ENCODE measurements around the gene VWF.
"Not testable (repeated sequence)": the region's sequence is repeated elsewhere in the genome, so short reads cannot be mapped to it uniquely, and the experiment has no call there.

The VWF gene

DNA sequence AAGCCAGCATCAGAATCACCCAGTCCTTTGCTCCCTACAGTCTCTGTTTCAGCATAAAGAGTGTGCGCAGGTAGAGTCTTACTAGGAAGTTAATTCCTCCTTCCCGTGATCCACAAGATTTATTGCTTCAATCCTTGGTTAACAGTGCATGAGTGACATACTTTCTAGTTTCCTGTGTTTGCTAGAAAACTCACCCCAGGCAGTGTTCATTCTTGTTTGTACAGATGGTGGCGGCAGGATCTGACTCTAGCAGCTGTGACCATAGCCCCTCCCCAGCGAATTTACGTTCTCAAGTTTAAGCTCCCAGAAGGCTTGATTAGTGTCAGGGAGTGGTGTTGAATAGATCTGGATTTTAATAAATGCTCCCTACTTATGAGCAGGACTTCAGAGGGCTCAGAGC lies 103.5 kb downstream of the VWF start:
- TF ChIP-seq, protein P1, sequence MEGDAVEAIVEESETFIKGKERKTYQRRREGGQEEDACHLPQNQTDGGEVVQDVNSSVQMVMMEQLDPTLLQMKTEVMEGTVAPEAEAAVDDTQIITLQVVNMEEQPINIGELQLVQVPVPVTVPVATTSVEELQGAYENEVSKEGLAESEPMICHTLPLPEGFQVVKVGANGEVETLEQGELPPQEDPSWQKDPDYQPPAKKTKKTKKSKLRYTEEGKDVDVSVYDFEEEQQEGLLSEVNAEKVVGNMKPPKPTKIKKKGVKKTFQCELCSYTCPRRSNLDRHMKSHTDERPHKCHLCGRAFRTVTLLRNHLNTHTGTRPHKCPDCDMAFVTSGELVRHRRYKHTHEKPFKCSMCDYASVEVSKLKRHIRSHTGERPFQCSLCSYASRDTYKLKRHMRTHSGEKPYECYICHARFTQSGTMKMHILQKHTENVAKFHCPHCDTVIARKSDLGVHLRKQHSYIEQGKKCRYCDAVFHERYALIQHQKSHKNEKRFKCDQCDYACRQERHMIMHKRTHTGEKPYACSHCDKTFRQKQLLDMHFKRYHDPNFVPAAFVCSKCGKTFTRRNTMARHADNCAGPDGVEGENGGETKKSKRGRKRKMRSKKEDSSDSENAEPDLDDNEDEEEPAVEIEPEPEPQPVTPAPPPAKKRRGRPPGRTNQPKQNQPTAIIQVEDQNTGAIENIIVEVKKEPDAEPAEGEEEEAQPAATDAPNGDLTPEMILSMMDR (IDR thresholded peaks at IDR 0.05; ENCODE audit: low read depth, low read length, missing control alignments) = no peak
- no peak overlapping the region for H3K4me3 ChIP-seq (ENCODE audit: low read depth, low read length)
- in situ Hi-C loops (cut with HindIII; ENCODE audit: low sequenced_read_pairs) = no loop called here
- no peak for DNase-seq (ENCODE audit: low read depth)

DNA sequence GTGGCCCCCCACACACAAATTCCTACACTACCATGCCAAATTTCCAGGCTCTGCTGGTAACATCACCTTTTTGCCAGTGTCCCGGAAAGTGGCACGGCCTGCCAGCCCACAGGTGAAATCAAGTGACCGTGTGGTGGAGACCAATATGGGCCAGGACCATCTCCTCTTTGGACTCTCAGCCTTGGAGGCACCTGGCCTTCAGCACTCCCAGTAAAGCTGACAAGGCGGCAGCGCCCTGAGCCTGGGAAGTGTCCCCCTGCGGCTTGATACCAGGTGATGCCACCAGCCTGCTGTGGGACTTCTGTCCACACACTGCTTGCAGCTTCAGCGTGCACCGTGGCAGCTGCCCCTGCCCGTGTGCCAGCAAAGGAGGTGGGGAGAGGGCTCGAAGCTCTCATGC lies 104.0 kb downstream of the VWF start:
- in situ Hi-C loops (cut with HindIII; ENCODE audit: low sequenced_read_pairs); DNase-seq (ENCODE audit: low read depth); H3K4me3 ChIP-seq (ENCODE audit: low read depth, low read length): not testable (repeated sequence)

DNA sequence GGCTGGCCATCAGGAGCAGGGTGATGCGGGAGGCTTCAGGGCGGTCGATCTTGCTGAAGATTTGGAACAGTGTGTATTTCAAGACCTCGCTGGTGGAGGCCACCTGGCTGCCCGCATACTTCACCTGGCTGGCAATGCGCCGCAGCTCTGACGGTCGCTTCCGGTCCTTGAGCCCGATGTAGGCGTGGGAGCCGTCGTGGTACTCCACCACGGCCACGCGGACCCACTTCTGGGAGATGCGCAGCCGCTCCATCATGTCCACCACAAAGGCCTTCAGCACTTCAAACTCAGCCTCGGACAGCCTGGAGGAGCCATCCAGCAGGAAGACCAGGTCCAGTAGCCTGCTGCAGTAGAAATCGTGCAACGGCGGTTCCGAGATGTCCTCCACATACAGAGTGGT lies 105.2 kb downstream of the VWF start:
- H3K4me3 ChIP-seq (ENCODE audit: low read depth, low read length); DNase-seq (ENCODE audit: low read depth); in situ Hi-C loops (cut with HindIII; ENCODE audit: low sequenced_read_pairs): not testable (repeated sequence)

DNA sequence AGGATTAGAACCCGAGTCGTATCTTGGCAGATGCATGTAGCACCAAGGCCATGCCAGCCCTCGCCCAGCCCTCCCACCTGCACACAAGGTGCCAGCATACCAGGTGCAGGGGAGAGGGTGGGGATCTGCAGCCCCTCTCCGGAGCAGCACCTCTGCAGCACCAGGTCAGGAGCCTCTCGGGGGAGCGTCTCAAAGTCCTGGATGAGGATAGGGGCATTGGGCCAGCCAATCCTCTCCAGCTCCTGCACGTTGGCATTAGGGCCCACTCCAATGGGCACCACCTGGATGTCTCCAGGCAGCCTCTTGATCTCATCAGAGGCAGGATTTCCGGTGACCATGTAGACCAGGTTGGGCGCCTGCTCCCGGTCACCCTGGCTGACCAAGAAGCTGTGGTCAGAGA lies 106.2 kb downstream of the VWF start:
- no peak overlapping the region for H3K4me3 ChIP-seq (ENCODE audit: low read depth, low read length)
- no peak for DNase-seq (ENCODE audit: low read depth)
- TF ChIP-seq, protein P1 (IDR thresholded peaks at IDR 0.05; ENCODE audit: low read depth, low read length, missing control alignments) = no peak
- in situ Hi-C loops (cut with HindIII; ENCODE audit: low sequenced_read_pairs) = no loop called here

DNA sequence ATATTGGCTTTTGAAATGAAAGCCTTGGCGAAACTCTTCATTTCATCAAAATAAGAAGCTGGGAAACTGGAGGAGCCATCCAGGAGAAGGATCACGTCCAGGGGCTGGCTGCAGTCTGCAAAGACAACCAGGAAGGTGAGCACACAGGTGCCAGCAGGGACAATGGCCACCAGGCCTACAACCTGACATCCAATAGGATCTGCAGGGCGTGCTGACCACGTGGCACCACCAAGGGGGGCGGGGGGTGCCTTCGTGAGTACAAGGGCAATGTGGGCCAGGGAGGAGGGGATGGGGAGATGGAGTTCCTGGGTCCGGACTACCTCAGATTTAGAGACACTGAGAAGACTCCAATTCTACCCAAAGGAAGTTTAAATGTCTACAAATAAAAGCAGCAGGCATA lies 107.7 kb downstream of the VWF start:
- DNase-seq (ENCODE audit: low read depth) = no peak
- TF ChIP-seq, protein P1 (IDR thresholded peaks at IDR 0.05; ENCODE audit: low read depth, low read length, missing control alignments) = no peak
- no peak overlapping the region for H3K4me3 ChIP-seq (ENCODE audit: low read depth, low read length)
- in situ Hi-C loops (cut with HindIII; ENCODE audit: low sequenced_read_pairs) = no loop called here

DNA sequence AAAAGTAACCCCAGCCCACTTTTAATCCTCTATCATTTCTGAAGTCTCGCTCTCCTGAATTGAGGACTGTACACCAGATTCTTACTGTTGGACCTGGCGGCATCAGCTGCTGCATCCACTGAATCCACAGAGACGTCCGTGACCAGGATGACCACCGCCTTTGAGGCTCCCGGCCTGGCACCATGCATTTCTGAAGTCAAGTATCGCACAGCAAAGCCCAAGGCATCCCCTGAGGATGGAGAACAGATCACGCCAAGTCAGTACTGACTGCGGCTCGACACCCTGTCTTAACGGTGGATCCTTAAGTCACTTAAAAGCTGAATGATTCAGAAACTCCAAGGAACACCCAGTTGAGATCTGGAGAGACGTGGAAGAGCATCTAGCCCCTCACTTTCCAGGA lies 108.5 kb downstream of the VWF start:
- in situ Hi-C loops (cut with HindIII; ENCODE audit: low sequenced_read_pairs); H3K4me3 ChIP-seq (ENCODE audit: low read depth, low read length); DNase-seq (ENCODE audit: low read depth): not testable (repeated sequence)

DNA sequence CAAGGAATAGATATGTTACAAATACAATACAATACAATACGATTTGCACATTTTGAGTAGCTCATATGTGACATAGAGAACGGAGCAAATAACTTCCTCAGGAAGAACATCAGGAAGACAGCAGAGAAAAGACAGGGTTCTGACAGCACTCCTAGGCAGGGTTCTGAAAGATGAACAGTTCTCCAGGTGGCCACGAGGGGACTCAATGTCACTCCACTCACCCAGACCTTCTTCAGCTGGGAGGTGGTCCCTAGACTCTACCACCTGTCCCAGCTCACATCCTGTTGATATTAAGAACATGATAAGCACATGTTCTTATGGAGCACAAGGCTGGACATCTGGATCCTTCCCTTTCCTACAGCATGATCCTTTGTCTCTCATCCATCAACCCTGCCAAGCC lies 109.2 kb downstream of the VWF start:
- DNase-seq (ENCODE audit: low read depth); in situ Hi-C loops (cut with HindIII; ENCODE audit: low sequenced_read_pairs); H3K4me3 ChIP-seq (ENCODE audit: low read depth, low read length): not testable (repeated sequence)

DNA sequence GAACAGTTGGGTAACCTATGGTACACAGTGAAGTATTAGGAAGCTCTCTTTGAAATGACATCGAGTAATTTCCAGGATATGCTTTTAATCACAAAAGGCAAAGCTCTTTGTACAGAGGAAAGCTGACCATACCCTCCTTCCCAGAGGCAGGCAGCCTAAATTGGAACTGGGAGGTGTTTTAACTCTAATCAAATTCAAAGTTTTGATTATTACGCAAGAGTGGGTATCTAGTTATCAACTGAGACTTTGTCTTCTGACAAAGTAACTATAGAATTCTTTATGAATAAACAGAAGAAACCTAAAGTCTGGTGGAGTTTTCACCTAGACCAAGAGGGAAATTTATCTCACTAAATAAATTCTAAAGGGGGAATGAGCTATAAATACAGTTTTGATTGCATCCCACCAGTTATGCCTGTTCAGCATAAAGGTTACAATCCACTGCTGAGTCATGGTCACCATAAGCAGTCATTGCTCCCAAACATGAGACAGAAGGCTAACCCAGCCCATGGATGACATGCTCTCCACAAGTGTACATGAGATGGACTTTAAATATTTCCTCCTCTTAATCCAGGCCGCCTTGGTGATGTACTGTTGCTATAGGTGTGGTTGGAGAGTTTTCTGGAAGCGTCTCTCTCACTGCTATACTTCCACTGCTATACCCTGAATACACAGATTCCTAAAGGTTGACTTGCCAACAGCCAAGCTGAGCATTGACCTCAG lies 113.7 kb downstream of the VWF start:
- in situ Hi-C loops (cut with HindIII; ENCODE audit: low sequenced_read_pairs) = not testable (repeated sequence)

DNA sequence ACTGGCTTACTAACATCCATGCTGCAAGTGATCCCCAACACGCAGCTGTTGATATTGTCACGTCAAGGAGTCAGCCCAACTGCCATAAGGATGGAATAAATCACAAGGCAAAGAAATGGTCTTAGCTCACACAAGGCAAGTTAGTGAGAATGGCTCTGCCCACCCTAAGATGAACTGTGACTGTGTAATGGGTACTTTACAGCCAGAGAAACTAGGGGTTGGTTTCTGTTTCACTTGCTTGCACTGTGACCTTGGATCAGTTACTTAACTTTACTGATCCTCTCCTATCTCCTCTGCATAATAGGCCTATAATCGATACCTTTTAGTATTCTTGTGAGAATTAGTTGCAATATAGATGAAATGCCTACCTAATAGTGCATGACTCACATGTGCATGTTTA lies 127.2 kb downstream of the VWF start:
- DNase-seq (ENCODE audit: low read depth) = no peak
- in situ Hi-C loops (cut with HindIII; ENCODE audit: low sequenced_read_pairs) = no loop called here
- TF ChIP-seq, protein P1 (IDR thresholded peaks at IDR 0.05; ENCODE audit: low read depth, low read length, missing control alignments) = no peak
- no peak overlapping the region for H3K4me3 ChIP-seq (ENCODE audit: low read depth, low read length)

More for the DNA sequence above, 113.7 kb downstream of the VWF start:
- DNase-seq (ENCODE audit: low read depth); H3K4me3 ChIP-seq (ENCODE audit: low read depth, low read length): not testable (repeated sequence)

Measured in astrocyte of the cerebellum (primary cell).